Activated T-helper 1 cell treated with Interleukin-2 at 50 U/mL for 16 hours (primary cell): ENCODE measurements around the gene SPC24.
A peak's percentile ranks its signal among the peaks of the same experiment; 100 is the strongest.
"Not testable (repeated sequence)": the region's sequence is repeated elsewhere in the genome, so short reads cannot be mapped to it uniquely, and the experiment has no call there.

Experiments used
- DNase-seq: peaks from one replicate; pipeline ENCODE4 v3.0.0-alpha.2; 2020; ENCODE audit warnings: low read depth

The SPC24 gene

DNA sequence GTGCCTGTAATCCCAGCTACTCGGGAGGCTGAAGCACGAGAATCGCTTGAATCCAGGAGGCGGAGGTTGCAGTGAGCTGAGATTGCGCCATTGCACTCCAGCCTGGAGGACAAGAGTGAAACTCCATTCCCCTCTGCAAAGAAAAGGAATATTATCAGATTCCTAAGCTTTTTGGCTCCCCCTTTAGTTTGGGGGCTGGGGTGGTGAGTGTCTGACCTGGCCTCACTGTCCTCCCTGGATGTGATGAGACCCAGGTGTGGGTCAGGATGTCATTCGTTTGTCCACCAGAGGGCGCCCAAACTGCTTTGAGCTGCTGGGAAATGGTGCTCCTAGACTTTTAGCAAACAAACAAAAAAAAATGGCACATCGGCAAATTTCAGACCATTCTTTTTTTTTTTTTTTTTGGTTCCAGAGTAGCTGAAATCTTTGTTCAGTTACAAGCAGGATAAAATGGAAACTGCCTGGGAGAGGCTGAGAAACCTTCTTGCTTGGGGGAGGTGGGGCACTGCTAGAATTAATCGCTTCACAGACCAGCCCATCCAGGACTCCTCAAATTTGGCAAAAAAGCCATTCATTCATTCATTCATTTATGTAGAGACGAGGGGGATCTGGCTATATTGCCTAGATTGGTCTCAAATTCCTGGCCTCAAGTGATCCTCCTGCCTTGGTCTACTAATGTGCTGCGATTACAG, 29.4 kb downstream of the SPC24 start:
- peak; percentile 56 for DNase-seq

DNA sequence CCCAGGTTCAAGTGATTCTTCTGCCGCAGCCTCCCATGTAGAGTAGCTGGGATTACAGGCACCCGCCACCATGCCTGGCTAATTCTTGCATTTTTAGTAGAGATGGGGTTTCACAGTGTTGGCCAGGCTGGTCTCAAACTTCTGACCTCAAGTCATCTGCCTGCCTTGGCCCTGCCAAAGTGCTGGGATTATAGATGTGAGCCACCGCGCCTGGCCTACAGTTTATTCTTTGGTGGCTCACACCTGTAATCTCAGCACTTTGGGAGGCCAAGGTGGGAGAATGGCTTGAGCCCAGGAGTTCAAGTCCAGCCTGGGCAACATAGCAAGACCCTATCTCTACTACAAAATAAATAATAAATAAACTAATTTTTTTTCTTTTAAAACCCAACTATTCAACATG, 31.4 kb downstream of the SPC24 start:
- not testable (repeated sequence) for DNase-seq

- no peak for DNase-seq
These were observed 32.5 kb downstream of the SPC24 start for GRCh38 chr19:11123114-11123513.

- not testable (repeated sequence) for DNase-seq
These were observed 33.6 kb downstream of the SPC24 start for GRCh38 chr19:11121963-11122362.

- no peak for DNase-seq
These were observed 39.1 kb downstream of the SPC24 start for GRCh38 chr19:11116507-11116906.

DNA sequence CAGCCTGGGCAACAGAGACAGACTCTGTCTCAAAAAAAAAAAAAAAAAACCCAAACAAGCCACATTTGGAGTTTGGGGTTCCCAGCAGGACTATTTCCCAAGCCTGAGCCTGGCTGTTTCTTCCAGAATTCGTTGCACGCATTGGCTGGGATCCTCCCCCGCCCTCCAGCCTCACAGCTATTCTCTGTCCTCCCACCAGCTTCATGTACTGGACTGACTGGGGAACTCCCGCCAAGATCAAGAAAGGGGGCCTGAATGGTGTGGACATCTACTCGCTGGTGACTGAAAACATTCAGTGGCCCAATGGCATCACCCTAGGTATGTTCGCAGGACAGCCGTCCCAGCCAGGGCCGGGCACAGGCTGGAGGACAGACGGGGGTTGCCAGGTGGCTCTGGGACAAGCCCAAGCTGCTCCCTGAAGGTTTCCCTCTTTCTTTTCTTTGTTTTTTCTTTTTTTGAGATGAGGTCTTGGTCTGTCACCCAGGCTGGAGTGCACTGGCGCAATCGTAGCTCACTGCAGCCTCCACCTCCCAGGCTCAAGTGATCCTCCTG, 39.6 kb downstream of the SPC24 start:
- DNase-seq, result no peak

DNA sequence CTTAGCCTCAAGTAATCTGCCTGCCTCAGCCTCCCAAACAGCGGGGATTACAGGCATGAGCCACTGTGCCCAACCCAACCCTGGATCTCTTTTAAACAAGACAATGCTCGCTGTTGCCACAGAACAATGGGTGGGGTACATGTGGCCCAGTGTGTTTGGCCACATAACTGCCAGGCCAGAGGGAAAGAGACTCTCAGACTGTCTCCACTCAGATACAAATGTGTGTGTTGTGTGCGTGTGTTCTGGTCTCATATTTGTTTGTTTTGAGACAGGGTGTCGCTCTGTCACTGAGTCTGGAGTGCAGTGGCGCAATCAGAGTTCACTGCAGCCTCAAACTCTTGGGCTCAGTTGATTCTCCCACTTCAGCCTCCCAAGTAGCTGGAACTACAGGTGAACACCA, 40.5 kb downstream of the SPC24 start:
- DNase-seq, result no peak

- no peak for DNase-seq
These were observed 42.4 kb downstream of the SPC24 start for GRCh38 chr19:11113140-11113708.

DNA sequence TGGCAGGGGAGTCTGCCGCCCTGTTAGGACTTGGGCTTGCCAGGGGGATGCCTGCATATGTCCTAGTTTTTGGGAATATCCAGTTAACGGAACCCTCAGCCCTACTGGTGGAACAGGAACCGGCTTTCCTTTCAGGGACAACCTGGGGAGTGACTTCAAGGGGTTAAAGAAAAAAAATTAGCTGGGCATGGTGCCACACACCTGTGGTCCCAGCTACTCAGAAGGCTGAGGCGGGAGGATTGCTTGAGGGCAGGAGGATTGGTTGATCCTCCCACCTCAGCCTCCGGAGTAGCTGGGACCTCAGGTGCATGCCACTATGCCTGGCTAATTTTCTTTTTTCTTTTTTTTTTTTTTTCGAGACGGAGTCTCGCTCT, 43.8 kb downstream of the SPC24 start:
- no peak for DNase-seq

- no peak for DNase-seq
These were observed 44.3 kb downstream of the SPC24 start for GRCh38 chr19:11111117-11111770.

GRCh38 chr19:11108746-11109145, 46.8 kb downstream of the SPC24 start:
- no peak for DNase-seq

DNA sequence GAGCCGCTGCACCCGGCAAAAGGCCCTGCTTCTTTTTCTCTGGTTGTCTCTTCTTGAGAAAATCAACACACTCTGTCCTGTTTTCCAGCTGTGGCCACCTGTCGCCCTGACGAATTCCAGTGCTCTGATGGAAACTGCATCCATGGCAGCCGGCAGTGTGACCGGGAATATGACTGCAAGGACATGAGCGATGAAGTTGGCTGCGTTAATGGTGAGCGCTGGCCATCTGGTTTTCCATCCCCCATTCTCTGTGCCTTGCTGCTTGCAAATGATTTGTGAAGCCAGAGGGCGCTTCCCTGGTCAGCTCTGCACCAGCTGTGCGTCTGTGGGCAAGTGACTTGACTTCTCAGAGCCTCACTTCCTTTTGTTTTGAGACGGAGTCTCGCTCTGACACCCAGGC, 49.1 kb downstream of the SPC24 start:
- DNase-seq, result no peak

DNA sequence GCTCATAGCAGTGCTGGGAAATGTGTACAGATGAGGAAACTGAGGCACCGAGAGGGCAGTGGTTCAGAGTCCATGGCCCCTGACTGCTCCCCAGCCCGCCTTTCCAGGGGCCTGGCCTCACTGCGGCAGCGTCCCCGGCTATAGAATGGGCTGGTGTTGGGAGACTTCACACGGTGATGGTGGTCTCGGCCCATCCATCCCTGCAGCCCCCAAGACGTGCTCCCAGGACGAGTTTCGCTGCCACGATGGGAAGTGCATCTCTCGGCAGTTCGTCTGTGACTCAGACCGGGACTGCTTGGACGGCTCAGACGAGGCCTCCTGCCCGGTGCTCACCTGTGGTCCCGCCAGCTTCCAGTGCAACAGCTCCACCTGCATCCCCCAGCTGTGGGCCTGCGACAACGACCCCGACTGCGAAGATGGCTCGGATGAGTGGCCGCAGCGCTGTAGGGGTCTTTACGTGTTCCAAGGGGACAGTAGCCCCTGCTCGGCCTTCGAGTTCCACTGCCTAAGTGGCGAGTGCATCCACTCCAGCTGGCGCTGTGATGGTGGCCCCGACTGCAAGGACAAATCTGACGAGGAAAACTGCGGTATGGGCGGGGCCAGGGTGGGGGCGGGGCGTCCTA, 50.5 kb downstream of the SPC24 start:
- no peak for DNase-seq

DNA sequence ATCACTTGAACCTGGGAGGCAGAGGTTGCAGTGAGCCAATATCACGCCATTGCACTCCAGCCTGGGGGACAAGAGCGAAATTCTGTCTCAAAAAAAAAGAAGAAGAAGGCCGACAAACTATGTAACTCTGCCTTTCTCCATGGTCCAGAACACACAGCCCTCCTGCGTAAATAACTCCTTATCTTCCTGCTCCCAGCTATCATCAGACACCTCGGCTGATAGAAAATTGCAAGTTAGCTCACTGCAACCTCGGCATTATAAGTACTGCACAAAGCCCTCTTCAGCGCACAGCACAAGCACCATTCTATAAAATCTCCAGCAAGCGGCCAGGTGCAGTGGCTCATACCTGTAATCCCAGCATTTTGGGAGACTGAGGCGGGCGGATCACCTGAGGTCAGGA, 51.9 kb downstream of the SPC24 start:
- not testable (repeated sequence) for DNase-seq

GRCh38 chr19:11102944-11103343, 52.6 kb downstream of the SPC24 start:
- DNase-seq, result no peak

DNA sequence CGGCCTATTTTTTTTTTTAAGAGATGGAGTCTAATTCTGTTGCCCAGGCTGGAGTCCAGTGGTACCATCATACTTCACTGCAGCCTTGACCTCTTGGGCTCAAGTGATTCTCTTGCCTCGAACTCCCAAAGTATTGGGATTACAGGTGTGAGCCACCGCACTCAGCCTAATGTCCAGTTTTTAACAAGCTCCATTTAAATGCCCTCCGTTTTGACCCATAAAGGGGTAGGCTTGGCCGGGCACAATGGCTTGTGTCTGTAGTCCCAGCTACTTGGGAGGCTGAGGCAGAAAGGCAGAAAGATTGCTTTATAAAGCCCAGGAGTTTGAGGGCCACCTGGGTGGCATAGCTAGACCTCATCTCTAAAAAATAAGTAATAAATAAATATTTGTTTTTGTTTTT, 54.5 kb downstream of the SPC24 start:
- no peak for DNase-seq

DNA sequence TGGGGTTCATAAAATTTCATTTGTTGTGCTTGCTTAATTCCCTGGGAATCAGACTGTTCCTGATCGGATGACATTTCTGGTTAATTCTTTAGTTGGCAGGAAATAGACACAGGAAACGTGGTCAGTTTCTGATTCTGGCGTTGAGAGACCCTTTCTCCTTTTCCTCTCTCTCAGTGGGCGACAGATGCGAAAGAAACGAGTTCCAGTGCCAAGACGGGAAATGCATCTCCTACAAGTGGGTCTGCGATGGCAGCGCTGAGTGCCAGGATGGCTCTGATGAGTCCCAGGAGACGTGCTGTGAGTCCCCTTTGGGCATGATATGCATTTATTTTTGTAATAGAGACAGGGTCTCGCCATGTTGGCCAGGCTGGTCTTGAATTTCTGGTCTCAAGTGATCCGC, 55.5 kb downstream of the SPC24 start:
- no peak for DNase-seq

GRCh38 chr19:11098861-11099260, 56.7 kb downstream of the SPC24 start:
- DNase-seq, result no peak

- DNase-seq, result no peak
These were observed 57.3 kb downstream of the SPC24 start for GRCh38 chr19:11098327-11098726.

- DNase-seq, result not testable (repeated sequence)
These were observed 58.2 kb downstream of the SPC24 start for GRCh38 chr19:11097367-11097766.

DNA sequence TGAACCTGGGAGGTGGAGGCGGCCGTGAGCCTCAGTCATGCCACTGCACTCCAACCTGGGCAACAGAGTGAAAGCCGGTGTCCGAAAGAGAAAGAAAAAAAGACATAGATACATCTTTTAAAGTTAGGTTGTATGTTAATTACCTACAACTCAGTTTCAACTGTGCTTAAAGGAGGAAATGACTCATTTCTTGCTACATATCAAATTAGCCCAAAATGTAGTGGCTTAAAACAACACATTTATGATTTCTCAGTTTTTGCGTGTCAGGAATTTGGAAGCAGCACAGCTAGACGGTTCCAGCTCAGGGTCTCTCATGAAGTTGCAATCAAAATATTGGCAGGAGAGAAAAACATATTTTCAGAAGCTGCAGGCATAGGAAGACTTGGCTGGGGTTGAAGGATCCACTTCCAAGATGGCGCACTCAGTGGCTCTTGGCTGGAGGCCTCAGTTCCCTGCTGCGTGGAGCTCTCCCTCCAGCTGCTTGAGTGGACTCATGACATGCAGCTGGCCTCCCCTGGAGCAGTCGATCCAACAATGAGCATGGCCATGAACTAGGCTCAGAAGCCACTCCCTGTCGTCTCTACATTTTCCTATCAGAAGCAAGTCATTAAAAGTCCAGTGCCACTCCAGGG, 59.3 kb downstream of the SPC24 start:
- no peak for DNase-seq
